ENCODE results near the gene CCDC88C. TPM values are rescaled to one million over a fixed set of nuclear protein-coding genes. Genes with fewer than 3 reads are reported as not detected.

Gene CCDC88C
- total RNA-seq, 3 donors from 2014 or later: 50.3 to 60.2 (median 58.2) TPM

DNA sequence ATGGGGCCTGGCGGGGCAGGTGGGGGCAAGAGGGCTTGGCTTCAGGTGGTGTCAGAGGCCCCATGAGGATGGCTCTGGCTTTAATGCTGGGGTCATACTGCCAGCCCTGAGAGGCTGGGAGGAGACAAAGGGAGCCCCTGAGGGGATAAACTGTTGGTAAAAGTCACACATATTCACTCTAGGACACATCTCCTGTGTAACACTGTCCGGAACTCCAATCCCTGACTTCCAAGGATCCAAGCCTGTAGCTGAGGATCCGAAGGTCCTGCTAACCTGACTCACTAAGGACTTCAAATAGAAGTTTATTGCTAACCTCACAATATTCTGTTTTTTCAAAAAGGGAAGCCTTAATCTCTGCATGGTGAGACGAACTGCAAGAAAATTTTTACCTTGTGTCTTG lies 134.0 kb downstream of the CCDC88C start:
- peaks cover 55% of the 10 kb centered on the region for H3K36me3 Mint-ChIP-seq (ENCODE audit: insufficient read depth)
- H3K4me1 Mint-ChIP-seq (ENCODE audit: low read depth): peaks cover 12% of the 10 kb centered on the region
- DNase-seq (no peak), ATAC-seq (no peak)
- no peaks in the 10 kb centered on the region for H3K27me3 Mint-ChIP-seq (ENCODE audit: low read depth)
- no peak overlapping the region for H3K4me3 Mint-ChIP-seq
- no peaks in the 10 kb centered on the region for H3K9me3 Mint-ChIP-seq

DNA sequence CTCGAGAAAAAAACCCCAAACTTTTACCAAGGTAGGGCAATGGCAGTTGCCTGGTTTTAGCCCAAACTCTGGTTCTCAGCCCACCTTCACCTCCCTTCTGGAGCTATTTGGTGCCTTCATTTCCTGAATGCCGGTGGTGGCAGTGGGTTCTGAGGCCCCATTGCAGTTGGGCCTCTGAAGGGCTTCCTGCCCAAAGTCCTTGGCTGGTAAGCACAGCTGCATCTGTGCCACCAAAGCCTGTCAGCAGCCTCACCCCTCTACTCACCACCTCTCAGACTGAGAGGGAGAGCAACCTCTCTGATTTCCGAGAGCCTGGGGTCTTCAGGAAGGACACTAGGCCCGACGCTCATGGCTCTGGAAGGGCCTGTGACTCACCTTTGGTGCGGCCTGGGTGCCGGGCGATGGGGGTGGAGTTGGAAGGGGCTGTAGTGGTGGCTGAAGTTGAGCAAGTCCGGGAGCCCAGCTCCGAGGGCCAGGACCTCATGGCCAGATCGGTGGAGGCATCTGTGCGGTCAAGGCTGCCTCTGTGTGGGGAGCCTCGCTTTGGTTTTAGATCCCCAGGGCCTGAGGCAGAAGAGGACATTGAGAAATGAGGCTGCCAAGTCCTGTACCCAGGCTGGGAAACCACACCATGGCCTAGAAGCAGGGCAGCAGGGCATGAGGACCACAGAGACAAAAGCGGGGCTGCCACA lies 134.5 kb downstream of the CCDC88C start:
- ATAC-seq (no peak), DNase-seq (no peak)
- H3K9me3 Mint-ChIP-seq: no peaks in the 10 kb centered on the region
- H3K4me1 Mint-ChIP-seq (ENCODE audit: low read depth): peaks cover 12% of the 10 kb centered on the region
- peaks cover 57% of the 10 kb centered on the region for H3K36me3 Mint-ChIP-seq (ENCODE audit: insufficient read depth)
- H3K27me3 Mint-ChIP-seq (ENCODE audit: low read depth): no peaks in the 10 kb centered on the region
- no peak overlapping the region for H3K4me3 Mint-ChIP-seq

DNA sequence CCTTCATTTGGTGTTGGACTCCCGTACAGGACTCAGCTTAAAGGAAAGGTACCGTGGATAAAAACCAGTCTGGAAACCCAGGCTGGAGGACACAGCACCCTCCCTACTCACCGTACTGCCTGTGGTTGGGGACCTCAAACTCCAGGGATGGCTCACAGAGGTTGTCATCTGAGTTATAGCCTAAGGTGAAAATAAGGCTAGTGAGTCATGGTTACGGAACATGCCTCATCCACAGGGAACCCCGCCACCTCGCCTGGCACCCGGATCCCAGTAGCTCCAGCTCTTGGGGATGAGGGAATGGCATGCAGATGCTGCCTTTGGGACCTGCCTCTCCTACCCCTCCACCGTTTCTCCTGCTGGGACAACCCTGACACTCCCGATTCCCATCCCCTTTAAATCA lies 136.3 kb downstream of the CCDC88C start:
- no peaks in the 10 kb centered on the region for H3K27me3 Mint-ChIP-seq (ENCODE audit: low read depth)
- H3K4me3 Mint-ChIP-seq: no peak overlapping the region
- peaks cover 10% of the 10 kb centered on the region for H3K4me1 Mint-ChIP-seq (ENCODE audit: low read depth)
- H3K9me3 Mint-ChIP-seq: no peaks in the 10 kb centered on the region
- H3K36me3 Mint-ChIP-seq (ENCODE audit: insufficient read depth): peaks cover 64% of the 10 kb centered on the region
- ATAC-seq: no peak
- DNase-seq: no peak

DNA sequence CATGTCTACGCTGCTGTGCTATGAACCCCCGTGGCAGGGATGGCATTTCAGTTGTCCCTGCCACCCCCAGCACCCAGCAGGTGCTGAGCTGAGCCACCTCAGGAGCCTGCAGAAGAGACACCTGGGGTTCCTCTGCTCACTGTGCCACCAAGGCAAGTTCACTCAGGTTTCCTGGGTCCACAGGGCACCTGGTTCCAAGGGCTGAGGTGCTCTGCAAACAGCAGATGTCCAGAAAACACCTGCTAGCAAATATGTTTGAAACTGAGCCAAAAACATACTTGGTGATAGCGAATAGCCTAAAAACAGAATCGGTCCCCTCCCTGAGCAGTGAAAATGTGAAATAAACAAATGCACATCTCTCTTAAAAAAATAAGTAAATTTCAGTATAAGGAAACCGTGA lies 137.5 kb downstream of the CCDC88C start:
- Mint-ChIP-seq H3K36me3 (ENCODE audit: insufficient read depth) (peaks cover 56% of the 10 kb centered on the region), H3K27me3 (ENCODE audit: low read depth) (no peaks in the 10 kb centered on the region), H3K4me1 (ENCODE audit: low read depth) (peaks cover 2% of the 10 kb centered on the region), H3K4me3 (no peak overlapping the region), H3K9me3 (no peaks in the 10 kb centered on the region)
- DNase-seq (no peak), ATAC-seq (no peak)

DNA sequence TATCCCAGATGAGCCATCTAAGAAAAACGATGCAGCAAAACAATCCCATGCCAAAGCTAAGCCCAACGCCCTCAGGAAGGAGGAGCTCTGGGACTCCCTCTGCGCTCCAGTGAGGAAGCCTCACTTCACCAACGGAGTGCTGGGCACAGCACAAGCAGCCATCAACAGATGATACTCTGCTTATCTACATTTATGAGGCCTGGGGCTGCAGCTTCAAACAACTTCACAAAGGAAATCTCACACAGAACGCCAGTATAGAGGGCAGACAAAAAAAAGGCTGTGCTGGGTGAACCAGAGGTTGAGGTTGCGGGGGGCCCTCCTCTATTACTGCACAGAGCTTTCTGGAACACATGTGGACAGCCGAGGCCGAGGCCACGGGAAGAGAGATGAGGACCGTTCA lies 138.3 kb downstream of the CCDC88C start:
- no peaks in the 10 kb centered on the region for H3K27me3 Mint-ChIP-seq (ENCODE audit: low read depth)
- H3K9me3 Mint-ChIP-seq: no peaks in the 10 kb centered on the region
- peaks cover 56% of the 10 kb centered on the region for H3K36me3 Mint-ChIP-seq (ENCODE audit: insufficient read depth)
- no peak overlapping the region for H3K4me3 Mint-ChIP-seq
- H3K4me1 Mint-ChIP-seq (ENCODE audit: low read depth): no peaks in the 10 kb centered on the region
- ATAC-seq (no peak), DNase-seq (no peak)

DNA sequence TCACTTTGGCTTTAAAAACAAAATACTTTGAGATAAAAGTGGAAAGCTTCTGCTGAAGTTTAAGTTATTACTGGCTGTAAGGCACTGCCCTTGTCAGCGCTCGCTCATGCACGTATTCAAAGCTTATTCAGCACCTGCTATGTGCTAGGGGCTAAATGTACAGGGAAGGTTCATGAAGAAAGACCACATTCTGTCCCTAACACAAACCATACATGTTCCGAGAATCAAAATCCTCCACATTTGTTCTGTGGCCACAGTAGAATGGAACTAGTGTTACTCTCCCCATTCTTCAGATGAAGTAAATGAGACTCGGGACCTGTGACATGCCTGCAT lies 139.3 kb downstream of the CCDC88C start:
- Mint-ChIP-seq H3K36me3 (ENCODE audit: insufficient read depth) (peaks cover 54% of the 10 kb centered on the region), H3K4me3 (no peak overlapping the region), H3K27me3 (ENCODE audit: low read depth) (no peaks in the 10 kb centered on the region), H3K9me3 (no peaks in the 10 kb centered on the region), H3K4me1 (ENCODE audit: low read depth) (no peaks in the 10 kb centered on the region)
- no peak for DNase-seq
- no peak for ATAC-seq

DNA sequence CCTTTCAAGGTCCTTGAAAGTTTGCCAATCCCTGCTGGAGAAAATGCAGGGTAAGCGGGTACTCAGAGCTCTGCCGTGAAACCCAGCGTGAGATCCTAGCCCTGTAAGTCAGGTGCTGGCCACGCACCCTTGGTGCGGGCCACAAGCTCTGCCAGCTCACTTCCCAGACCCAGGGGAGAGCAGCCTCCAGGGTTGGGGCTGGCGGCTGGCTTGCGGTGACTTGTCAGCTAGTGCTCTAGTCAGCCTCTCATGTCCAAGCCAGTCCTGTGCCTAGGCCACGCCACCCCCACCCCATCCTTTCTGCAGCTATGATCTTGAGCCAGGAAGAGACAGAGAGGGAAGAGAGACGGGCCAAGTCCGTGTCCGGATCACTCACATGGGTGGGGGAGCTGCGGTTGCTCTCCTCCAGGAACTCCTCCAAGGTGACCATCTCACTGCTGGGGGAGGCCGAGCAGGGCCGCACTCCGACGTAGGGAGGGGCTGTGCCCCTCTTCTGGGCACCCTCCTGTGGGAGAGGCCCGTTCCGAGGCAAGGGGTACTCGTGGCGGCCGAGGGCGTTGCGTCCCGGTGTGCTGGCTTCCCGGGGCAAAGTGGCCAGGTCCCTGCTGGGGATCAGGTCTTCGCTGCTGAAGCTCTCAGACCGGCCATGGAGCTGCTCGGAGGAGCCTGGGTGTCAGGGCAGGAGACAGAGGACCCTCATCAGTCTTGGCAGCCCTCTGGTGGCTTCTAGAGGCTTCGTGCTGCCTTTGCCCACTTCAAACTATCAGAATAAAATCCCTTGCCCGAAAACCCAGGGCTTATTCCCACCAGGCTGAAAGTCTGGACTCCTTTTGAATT lies 139.9 kb downstream of the CCDC88C start:
- H3K27me3 Mint-ChIP-seq (ENCODE audit: low read depth): no peaks in the 10 kb centered on the region
- H3K36me3 Mint-ChIP-seq (ENCODE audit: insufficient read depth): peaks cover 49% of the 10 kb centered on the region
- DNase-seq (no peak), ATAC-seq (no peak)
- no peaks in the 10 kb centered on the region for H3K9me3 Mint-ChIP-seq
- H3K4me3 Mint-ChIP-seq: no peak overlapping the region
- H3K4me1 Mint-ChIP-seq (ENCODE audit: low read depth): no peaks in the 10 kb centered on the region

DNA sequence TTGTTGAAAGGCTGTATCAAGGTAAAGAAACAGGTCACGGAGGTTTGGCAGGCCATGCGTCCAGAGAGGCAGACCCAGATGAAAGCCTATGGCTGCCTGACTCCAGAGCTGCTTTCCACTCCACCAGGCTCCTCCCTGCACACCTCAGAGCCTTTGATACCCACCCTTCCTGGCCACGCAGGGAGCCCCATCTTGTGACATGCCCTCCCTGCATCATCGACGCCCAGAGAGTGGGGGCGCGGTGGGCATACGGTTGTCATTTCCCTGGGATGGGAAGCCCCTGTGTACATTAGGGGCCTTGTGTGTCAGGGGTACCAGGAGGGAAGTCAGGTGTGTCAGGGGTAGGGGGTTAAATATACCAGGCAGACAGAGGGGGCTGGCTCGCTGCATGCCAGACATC lies 142.8 kb downstream of the CCDC88C start:
- no peaks in the 10 kb centered on the region for H3K9me3 Mint-ChIP-seq
- H3K27me3 Mint-ChIP-seq (ENCODE audit: low read depth): no peaks in the 10 kb centered on the region
- H3K36me3 Mint-ChIP-seq (ENCODE audit: insufficient read depth): peaks cover 37% of the 10 kb centered on the region
- H3K4me3 Mint-ChIP-seq: no peak overlapping the region
- peaks cover 4% of the 10 kb centered on the region for H3K4me1 Mint-ChIP-seq (ENCODE audit: low read depth)
- ATAC-seq (no peak), DNase-seq (no peak)

DNA sequence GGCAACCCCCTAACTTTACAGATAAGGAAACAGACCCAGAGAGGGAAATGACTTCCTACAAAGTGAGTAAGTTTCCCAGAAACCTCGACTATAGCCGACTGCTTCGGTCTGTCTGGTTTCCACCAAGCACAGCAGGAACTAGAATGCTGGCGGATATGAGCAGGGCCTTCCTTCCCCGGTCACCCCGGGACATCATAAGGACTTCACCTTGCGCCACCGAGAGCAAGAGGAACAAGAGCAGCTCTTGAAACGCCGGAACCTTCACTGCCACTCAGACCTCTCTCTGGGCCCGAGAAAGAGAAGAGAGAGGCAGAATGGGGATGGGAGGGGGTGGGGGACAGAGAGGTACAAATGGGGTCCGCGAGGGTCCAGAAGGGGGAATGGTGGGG lies 143.7 kb downstream of the CCDC88C start:
- Mint-ChIP-seq H3K4me3 (no peak overlapping the region), H3K27me3 (ENCODE audit: low read depth) (no peaks in the 10 kb centered on the region), H3K4me1 (ENCODE audit: low read depth) (peaks cover 6% of the 10 kb centered on the region), H3K36me3 (ENCODE audit: insufficient read depth) (peaks cover 40% of the 10 kb centered on the region), H3K9me3 (no peaks in the 10 kb centered on the region)
- no peak for ATAC-seq
- DNase-seq: no peak

DNA sequence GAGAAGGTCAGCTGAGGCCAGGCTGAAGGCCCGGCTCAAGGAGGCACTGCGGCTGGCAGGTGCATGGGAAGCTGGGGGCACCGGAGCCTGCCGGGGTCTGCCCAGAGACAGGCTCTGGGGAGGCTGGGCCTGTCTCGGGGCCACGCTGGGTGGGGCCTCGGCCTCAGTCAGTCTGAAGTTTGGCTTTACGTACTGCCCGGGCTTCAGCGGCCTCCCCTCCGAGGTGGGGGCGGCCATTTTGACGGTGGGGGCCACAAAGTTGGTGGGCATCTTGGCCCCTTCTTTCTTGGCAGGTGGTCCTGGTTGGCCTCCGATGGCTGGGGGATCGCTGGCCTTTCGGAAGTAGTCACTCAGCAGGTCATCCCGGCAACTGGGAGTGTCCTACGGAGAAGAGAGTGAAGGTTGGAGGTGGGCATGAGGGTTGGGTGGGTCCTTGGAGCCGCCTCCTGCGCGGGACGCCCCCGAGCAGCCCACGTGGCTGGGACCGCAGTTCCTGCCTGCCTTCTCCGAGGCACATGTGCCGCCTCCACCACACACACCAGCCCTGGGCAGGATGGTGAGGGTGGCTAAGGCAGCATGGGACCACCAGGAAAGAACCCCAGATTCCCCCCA lies 144.2 kb downstream of the CCDC88C start:
- peaks cover 6% of the 10 kb centered on the region for H3K4me1 Mint-ChIP-seq (ENCODE audit: low read depth)
- H3K36me3 Mint-ChIP-seq (ENCODE audit: insufficient read depth): peaks cover 38% of the 10 kb centered on the region
- H3K9me3 Mint-ChIP-seq: no peaks in the 10 kb centered on the region
- no peak for DNase-seq
- no peaks in the 10 kb centered on the region for H3K27me3 Mint-ChIP-seq (ENCODE audit: low read depth)
- H3K4me3 Mint-ChIP-seq: no peak overlapping the region
- ATAC-seq: no peak

DNA sequence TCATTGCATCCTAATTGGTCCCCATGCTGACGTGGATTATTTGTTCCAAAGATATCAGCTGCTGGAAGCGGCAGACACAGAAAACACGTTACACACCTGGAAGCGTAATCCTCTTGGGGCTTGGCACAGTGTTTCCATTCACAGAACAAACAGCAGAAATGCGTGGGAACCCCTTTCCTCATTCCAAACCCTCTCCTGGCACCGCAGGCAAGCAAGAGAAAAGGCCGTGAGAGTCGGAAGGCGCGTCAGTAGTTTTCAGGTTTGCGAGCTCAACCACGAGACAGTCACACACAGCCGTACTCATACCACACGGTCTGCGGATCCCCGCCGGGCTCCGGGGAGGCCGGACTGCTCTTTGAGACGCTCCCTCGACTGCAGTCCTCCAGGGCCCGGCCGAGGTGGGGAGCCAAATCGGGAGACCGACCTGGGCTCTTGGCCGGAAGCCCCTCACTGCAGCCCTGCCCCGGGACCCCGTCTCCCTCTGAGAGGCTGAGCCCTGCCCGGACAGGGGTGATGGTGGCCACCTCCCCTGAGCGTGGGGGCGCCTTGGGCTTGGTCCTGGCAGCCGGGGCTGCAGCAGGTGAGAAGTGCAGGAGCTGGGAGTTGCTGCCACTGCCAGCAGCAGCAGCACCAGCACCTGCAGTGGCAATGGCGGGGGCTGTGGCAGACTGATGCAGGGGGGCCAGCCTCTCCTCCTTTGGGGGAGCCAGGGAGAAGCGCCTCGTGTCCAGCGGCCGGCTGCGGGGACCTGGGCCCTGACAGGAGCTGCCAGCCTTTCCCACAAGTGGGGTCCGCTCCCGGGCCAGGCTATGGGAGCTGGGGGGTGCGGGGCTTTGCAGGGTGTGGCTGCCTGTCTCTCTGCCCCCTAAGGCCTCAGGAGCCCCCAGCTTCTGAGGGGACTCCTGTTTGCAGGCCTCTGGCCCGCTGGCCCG lies 145.0 kb downstream of the CCDC88C start:
- DNase-seq: no peak
- Mint-ChIP-seq H3K4me3 (no peak overlapping the region), H3K4me1 (ENCODE audit: low read depth) (peaks cover 11% of the 10 kb centered on the region), H3K36me3 (ENCODE audit: insufficient read depth) (peaks cover 44% of the 10 kb centered on the region), H3K9me3 (no peaks in the 10 kb centered on the region), H3K27me3 (ENCODE audit: low read depth) (no peaks in the 10 kb centered on the region)
- no peak for ATAC-seq

DNA sequence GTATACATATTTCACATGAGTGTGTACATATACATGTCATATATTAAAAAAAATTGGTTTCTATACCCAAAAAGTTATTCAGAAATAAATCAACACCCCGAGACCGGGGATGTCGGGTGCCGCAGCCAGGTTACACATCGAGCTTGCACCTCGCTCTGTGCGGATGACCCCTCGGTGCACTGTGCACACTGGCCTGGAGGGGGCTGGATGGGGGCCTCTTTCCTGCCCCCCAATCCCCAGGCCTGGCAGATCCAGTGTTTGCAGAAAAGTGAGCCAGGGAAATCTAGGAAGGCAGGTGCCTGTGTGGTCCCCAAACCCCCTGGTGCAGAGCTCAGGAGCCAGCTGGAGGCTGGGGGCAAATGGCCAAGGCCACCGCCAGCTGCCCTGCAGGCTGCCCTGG lies 146.0 kb downstream of the CCDC88C start:
- no peaks in the 10 kb centered on the region for H3K27me3 Mint-ChIP-seq (ENCODE audit: low read depth)
- H3K36me3 Mint-ChIP-seq (ENCODE audit: insufficient read depth): peaks cover 36% of the 10 kb centered on the region
- ATAC-seq (no peak), DNase-seq (no peak)
- no peak overlapping the region for H3K4me3 Mint-ChIP-seq
- peaks cover 16% of the 10 kb centered on the region for H3K4me1 Mint-ChIP-seq (ENCODE audit: low read depth)
- no peaks in the 10 kb centered on the region for H3K9me3 Mint-ChIP-seq

DNA sequence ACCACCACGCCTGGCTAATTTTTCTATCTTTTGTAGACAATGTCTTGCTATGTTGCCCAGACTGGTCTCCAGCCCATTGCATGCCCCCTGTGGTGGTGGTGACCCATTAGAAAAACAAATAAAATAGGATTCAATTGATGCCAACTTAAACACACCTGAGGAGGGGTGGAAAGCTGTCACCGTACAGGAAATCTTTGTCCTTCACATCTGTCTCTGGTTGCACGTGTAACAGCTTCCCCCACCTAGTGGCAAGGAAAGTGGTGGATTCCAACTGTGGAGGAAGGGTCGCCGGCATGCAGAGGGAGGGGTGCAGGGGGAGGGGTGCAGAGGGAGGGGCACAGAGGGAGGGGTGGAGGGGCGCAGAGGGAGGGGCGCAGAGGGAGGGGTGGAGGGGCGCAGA lies 147.0 kb downstream of the CCDC88C start:
- no peak overlapping the region for H3K4me3 Mint-ChIP-seq
- peaks cover 32% of the 10 kb centered on the region for H3K36me3 Mint-ChIP-seq (ENCODE audit: insufficient read depth)
- ATAC-seq (no peak), DNase-seq (no peak)
- peaks cover 21% of the 10 kb centered on the region for H3K4me1 Mint-ChIP-seq (ENCODE audit: low read depth)
- no peaks in the 10 kb centered on the region for H3K9me3 Mint-ChIP-seq
- H3K27me3 Mint-ChIP-seq (ENCODE audit: low read depth): no peaks in the 10 kb centered on the region

DNA sequence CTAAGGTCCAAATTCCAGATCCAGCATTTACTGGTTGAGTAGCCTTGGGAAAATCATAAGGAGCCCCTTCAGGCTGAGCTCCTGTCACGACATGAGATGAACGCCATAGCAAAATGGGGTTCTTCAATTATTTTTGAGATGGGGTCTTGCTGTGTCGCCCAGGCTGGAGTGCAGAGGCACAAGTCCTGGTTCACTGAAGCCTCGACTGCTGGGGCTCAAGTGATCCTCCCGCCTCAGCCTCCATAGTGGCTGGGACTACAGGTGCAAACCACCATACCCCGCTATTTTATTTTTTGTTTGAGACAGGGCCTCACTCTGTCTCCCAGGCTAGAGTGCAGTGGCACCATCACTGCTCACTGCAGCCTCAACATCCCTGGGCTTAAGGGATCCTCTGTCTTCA lies 147.4 kb downstream of the CCDC88C start:
- H3K27me3 Mint-ChIP-seq (ENCODE audit: low read depth): no peaks in the 10 kb centered on the region
- no peaks in the 10 kb centered on the region for H3K9me3 Mint-ChIP-seq
- H3K36me3 Mint-ChIP-seq (ENCODE audit: insufficient read depth): peaks cover 31% of the 10 kb centered on the region
- DNase-seq: no peak
- no peak for ATAC-seq
- H3K4me3 Mint-ChIP-seq: no peak overlapping the region
- H3K4me1 Mint-ChIP-seq (ENCODE audit: low read depth): peaks cover 25% of the 10 kb centered on the region
